HCT116 (cell line): ENCODE measurements around the gene RBFOX2.

Experiments
- JUND ChIP-seq: IDR thresholded peaks from 2 replicates; pipeline ENCODE4 v1.6.1; 2012
- ZNF274 ChIP-seq: fragments of 200-500 bp; sonication (Bioruptor generic); IDR thresholded peaks from 2 replicates; pipeline ENCODE4 v1.6.1; 2014; ENCODE audit warnings: mild to moderate bottlenecking, low read depth, low read length, inconsistent platforms

- TF ChIP-seq JUND, result no peak
- TF ChIP-seq ZNF274, result no peak
Observed at GRCh38 chr22:36029406-36029755, 757 bp upstream of the RBFOX2 start.
